Activated effector memory CD4-positive, alpha-beta T cell treated with Interleukin-2 at 50 U/mL for 16 hours (primary cell): ENCODE measurements around the gene DOCK4.

ENCODE experiments used
- DNase-seq: peaks from one replicate; pipeline ENCODE4 v3.0.0-alpha.2; 2020

The DOCK4 gene

DNA sequence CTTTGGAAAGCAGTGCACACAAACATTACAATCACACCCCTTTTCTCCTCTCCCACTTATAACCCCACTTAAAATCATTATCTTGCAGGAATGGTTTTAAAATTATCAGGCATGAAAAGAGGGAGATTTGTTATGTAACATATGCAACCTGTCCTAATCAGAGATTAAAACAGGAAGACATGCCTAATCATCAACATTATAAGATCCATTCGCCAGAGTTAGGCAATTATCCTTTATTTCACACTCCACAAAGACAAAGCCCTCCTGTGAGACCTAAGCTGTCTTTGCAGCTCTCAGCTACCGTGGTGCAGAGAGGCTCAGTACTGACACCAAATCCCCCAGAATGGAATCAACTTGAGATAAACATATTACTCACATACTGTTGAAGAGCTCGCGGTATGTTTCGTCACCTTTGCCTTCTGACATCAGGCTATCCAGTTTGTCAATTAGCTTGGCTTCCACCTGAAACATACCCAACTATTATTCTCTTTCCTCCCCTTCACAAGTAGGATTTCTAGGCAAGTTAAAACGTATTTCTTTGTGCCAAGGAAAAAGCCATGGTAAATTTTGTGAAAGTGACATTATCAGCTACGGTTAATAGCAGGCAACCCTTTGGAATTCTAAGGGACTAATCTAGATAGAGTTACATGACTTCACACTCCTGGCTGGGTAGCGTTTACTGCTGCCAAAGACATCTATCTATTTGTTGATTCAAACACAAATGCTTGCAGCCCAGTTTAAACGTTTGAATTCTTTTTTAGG lies 417.7 kb downstream of the DOCK4 start:
- no peak for DNase-seq

GRCh38 chr7:111787741-111788140 lies 418.5 kb downstream of the DOCK4 start:
- no peak for DNase-seq

DNA sequence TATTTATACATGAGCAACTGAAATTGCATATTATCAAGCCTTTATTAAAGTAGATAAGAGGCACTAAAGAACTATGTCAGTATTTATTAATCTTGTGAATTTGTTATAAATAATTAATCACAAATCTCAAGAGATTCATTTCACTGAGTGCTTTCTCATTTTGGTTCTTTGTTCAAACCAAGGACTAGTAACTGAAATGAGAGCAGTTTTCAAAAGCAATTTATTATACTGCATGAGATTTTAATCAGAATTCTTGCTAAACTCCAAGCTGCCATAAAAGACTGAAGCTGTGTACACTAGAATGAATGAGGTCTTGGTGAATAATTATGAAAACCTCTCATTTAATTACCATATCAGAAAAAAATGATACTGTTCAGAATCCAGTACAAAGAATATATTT lies 419.1 kb downstream of the DOCK4 start:
- DNase-seq, result no peak

DNA sequence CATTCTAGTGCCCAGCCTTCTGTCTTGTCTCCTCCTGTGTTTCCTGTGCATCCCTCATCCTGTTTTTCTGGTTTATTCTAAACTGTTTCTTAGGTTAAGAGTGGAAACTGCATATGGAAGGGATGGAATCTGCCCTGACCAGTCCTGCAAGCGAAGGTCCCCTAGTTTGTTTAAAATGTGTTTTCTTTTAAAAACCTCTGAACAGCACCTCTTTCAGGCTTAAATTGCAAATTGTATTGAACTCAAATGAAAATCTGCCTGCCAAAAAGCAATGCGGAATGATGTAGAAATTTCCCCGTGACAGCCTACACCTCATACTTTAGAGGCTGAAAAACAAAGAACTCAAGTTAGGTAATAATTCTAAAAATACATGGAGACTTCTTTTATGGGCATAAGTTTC lies 421.1 kb downstream of the DOCK4 start:
- DNase-seq, result no peak

DNA sequence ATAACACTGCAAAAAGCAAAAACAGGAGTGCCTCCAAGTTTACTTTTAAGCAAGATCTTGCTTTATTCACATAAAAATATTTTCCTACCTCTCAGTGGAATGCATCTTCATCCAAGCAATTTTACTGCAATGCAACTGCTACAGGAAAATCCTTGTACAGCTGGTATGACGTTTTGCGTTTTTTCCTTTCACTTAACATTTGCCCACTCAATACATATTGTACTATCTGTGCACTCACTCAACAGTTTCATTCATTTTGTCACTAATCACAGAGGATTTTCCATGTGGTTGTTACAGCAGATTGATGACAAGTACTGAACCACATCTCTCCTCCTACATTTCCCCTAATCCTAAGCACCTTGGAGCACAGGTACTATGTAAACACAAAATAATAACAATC lies 421.9 kb downstream of the DOCK4 start:
- no peak for DNase-seq

DNA sequence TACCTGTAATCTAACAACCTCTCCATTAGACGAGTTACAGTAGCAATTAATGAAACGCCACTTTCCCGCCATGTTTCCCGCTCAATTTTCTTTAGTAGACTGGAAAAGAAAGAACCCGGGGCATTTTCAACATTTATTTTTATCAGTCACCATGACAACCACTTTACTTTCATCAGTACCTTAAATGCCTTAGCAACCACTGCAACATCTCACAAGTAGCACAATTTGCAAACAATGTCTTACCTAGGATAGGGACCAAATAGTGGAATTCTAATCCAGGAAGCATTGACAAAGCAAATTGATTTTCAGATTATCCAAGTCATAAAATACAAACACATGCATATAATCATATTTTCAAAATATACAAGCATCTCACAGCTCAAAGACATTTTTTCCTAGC lies 422.3 kb downstream of the DOCK4 start:
- DNase-seq, result no peak

GRCh38 chr7:111780527-111780926 lies 425.7 kb downstream of the DOCK4 start:
- DNase-seq, result no peak

DNA sequence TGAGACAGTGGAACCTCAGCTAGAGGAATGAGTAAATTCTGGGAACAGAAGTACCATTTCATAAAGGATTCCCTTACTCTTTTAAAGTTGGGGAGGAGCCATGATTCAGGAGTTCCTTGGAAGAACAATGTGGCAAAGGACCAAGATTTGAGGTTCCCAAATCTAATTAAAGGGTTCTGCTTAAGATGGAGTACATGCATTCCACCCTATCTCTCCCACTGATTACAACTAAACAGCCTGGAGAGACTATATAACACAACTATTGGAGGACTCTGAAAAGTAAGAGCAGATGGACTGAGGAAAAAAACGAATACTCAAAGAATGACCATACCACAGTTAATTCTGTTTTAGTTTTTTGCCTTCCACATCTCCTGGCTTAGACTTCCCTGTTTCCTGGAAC lies 431.0 kb downstream of the DOCK4 start:
- DNase-seq, result no peak

DNA sequence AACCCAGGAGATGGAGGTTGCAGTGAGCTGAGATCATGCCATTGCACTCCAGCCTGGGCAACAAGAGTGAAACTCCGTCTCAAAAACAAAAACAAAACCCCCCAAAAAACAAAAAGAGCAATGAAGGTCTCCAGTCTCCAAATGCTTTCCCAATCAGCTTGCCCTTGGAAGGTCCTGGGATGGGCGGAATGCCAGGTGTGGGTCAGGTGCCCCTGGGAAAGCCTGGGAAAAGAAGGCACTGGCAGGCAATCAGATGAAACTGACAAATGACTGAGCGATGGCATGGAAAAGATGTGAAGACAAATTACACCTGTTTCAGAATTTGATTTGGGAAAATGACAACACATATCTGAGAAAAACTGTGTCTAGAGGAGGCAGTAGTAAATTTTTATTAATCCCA lies 433.5 kb downstream of the DOCK4 start:
- DNase-seq, result no peak

DNA sequence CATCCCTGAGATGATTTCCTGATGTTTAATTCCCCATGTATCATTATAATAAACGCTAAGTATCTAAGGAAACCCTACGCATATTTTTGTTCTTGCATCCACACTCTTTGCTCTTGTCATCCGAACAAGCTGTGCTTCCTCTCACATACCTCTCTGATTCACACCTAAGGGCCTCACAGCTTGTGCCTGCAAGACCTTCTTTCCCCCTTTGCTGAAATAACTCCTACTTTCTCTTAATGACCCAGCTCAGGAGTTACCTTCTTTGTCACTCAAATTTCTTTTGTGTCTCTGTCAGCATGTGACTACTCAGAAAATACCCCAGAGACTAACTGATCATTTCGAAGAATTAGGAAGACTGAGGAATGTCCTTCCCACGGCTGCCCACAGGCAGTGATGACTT lies 434.6 kb downstream of the DOCK4 start:
- no peak for DNase-seq

DNA sequence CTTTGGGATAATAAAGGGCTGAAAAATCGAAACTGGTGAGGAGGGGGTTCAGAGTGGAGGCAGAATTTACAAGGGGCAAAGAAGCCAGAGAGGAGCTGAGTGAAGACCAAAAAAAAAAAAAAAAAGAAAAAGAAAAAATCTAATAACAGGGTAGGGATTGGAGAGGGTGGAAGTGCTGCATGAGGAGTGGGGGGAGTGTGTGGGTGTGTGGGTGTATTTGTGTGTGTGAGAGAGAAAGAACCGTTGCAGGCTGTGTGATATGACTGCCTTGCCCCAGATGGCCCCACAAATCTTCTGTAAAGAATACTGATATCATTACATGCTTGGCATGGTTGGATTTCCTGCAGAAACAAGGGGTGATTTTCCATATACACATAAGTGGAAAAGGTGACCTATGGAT lies 436.1 kb downstream of the DOCK4 start:
- DNase-seq, result no peak

- DNase-seq, result no peak
These were observed 440.2 kb downstream of the DOCK4 start for GRCh38 chr7:111765751-111766643.

- DNase-seq, result no peak
These were observed 442.9 kb downstream of the DOCK4 start for GRCh38 chr7:111763221-111763801.

GRCh38 chr7:111762799-111763198 lies 443.4 kb downstream of the DOCK4 start:
- no peak for DNase-seq

- no peak for DNase-seq
These were observed 444.0 kb downstream of the DOCK4 start for GRCh38 chr7:111762211-111762610.

DNA sequence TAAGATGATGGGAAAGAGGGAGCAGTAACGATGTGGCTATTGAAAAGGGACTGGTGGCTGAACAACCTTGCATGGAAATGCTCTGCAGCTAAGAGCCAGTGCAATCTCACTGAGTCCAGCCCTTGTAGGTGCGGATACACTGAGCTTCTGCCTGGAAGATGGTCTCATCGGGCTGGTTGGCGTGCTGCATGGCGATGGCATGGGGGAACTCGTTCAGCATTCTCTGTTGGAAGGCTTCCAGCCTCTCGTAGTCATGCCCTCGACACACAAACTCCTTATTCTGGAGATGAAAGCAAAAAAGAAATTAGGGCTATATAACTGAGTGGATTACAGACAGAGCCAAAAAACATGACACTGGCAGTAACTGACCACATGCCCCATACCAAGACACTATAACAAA lies 446.2 kb downstream of the DOCK4 start:
- DNase-seq, result no peak

- DNase-seq, result no peak
These were observed 447.9 kb downstream of the DOCK4 start for GRCh38 chr7:111758332-111758731.

DNA sequence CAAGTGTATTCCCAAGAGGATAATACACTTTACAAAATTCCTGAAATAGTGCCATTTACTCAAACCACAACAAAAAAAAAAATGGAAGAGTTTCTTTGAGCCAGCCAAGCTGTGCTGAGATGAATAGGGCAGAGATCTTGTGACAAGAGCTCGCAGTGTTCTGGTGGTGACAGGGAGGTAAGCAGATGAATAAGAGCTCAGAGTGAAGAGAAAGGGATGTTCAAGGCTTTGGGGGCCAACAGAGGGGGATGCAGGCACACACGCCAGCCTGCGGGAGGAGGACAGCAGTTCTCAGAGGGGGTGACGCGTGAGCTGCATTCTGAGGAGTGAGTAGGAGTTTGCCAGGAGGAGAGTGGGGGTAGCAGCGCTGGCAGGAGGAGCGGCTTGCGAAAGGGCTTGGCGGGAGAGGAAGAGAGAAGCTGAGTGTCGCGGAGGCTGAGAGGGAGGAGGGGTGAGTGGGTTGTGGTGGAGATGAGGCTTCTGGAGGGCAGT lies 449.5 kb downstream of the DOCK4 start:
- DNase-seq, result no peak

DNA sequence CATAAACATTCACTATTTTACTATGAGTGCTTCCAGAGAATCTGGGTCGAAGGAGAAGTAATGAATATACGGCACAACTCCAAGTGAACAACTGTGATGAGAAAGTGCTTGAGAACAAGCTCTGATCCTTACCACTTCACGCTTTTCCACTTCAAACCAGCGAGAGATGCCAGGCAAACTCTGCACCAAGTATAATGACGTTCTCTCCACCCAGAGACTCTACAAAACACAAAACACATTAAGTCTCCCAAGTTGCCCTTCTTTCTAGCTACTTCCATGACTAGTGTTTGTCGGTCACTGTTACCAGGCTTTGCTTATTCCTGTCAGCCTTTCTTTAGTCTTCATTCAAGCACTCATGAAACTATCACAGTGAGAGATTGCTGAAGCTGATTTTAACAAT lies 450.8 kb downstream of the DOCK4 start:
- DNase-seq, result no peak

DNA sequence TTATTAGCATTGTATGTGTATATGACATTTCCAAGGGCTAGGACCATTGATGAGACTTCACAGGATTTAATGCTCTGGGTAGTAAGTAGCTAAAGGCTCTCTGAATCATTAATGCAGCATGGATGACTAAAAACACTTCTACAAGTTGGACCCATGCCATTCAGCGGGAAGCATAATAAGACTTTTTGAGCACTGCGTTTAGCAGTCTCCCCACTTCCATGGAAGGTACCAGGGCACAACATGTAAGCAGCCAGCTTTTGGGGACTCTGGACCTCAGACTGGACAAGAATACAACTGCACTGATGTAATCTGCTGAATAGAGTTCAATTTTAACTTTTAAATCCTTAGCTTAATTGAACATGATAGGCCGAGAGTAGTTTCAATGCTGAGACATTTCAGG lies 452.2 kb downstream of the DOCK4 start:
- DNase-seq, result no peak

- DNase-seq, result peak; percentile 18
These were observed 454.1 kb downstream of the DOCK4 start for GRCh38 chr7:111752022-111752582.

DNA sequence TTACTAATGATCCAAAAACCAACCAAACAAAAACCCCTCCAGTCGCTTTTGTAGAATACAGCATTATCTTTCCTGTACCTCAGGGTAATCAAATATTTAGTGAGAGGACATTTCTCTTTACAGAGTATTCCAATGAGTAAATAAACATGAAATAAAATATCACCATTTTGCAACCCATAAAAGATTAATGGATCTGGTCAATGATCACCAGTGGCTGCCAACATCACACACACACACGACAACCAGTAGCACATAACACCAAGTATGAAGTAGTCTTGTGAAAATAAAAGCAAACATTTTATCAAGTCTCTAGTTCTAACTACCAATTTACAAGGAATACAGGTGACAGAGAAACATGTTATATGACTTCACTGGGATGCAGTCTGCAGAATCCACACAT lies 455.3 kb downstream of the DOCK4 start:
- no peak for DNase-seq

- DNase-seq, result no peak
These were observed 456.0 kb downstream of the DOCK4 start for GRCh38 chr7:111750228-111750627.
